H54 (cell line): ENCODE measurements around the gene CCDC88C.

Experiments
- DNase-seq: peaks from one replicate; pipeline ENCODE4 v3.0.0; 2011; ENCODE audit warnings: low spot score, mixed read lengths; ENCODE audit not compliant: insufficient read length
- FAIRE-seq: peaks from 3 replicates; lab custom pipeline; 2011; peaks lifted over from hg19 to GRCh38; lab: Jason Lieb, UNC
- POLR2A ChIP-seq: IDR thresholded peaks from 2 replicates; pipeline ENCODE4 v1.6.1; 2011; ENCODE audit warnings: low read depth, mild to moderate bottlenecking, low read length

Gene CCDC88C

DNA sequence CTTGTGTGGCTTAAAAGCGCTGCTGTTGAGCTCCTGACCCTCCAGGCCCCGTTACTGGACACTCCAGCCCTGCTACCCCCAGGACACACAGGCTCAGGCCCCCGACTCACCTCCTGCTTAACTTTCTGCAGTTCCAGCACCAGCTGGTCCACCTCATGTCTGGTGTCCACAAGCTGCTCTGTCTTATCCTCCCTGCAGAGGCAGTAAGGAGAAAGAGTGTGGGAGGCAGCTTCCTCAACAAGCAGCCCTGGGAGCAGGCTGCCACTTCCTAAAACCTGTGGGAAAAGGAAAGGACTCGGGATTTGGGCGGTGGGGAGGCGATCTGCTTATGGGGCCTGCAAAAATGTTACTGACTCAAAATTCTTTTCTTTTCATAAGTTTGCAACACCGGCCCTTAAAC, 79.2 kb downstream of the CCDC88C start:
- FAIRE-seq (no peak), DNase-seq (no peak)
- TF ChIP-seq POLR2A: no peak

DNA sequence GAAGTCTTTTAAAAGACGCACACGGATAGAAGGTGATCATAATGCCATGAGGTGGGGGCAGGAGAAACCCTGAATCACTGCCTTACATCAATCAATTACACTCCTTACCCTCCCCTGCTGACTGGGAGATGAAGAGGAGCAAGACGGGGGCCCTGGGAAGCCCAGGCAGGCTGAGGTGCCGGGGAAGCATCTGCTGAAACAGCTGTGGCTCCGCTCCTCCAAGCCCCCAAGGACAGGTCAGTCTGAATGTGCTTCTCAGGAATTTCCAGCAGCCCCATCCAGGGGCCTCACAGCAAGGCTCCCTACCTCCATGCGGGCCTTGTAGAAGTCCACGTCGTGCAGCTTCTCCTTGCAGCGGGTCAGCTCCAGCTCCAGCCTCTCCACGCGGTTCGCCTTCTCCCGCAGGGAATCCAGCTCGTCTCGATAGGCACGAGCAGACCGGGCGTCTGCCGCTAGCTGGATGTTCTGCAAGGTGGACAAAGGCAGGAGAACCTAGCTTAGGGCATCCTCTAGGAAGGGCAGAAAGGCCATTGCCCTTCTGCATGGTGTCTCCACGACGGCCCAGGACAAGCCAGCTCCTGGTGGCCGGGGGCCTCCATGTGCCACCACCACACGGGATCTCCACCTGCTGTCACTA, 79.8 kb downstream of the CCDC88C start:
- DNase-seq (no peak), FAIRE-seq (no peak)
- no peak for TF ChIP-seq POLR2A

DNA sequence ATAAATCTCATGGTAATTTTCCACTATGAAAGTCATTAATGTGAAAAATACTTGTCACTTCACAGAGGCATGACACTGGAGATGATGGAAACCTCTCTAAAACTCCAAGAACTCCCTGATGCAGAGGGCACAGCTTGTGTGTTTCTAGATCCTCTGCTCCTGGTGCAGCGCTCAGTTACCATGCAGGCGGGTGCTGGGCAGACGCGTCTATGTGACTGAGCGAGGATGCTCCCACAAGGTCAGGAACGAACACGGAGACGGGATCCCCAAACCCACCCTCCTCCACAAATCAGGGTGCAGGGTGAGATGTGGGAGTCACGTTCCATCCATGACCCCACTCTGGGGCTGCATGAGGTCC, 81.5 kb downstream of the CCDC88C start:
- TF ChIP-seq POLR2A: no peak
- FAIRE-seq (no peak), DNase-seq (no peak)

DNA sequence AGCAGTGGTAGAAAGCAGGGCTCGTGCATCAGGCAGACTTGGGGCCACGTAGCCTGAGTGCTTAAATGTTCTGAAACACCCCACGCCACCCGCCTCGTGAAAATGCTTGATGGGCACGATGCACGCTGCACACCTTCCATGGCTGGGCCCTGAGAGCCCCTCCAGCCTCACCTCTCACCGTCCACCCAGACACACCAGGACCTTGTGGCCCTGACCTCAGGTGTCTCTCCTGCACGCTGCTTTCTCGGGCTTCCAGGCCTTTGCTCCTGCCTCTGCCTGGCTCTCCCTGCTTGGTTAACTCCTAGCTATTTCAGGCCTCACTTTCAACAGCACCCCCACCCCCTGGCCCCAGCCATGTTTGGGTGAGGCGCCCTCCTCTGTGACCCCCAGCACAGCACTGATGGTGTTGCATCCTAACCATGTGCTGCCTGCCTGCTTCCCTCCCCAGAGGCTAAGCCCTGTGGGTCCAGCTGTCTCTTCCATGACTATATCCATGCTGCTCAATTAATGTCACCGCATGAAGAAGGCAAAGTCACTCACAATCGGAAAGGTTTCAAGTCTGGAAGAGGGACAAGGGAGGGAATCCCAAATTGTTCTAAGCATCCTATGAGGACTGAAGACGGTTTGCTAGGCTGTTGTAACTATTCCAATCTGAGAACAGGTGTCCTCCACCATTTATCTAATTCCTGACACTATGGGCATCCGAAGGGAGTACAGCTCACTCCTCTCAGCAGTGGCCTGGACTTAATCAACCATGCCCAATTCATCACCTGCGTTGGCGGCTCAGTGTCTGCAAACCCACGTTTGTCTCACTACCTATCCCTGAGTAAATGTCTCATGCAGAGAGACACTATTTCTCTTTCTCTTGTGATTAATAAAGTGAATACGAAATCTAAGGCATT, 82.2 kb downstream of the CCDC88C start:
- FAIRE-seq: no peak
- DNase-seq: no peak
- no peak for TF ChIP-seq POLR2A

DNA sequence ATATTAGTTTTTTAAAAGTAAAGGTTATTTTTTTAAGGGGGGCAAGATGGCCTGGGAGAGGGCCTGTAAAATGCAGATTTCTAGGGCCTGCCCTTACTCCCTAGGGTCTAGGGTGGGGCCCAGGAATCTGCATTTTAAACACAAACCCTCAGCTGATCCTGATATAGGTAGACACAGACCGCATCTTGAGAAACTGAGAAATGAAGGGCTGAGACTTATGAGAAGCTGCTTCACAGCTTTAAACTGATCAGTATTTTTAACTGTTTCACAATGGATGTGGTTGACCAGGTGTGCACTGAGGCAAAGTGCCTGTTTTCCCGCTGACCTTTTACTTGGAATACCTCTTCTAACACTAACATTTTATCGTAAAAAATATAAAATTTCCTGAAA, 84.0 kb downstream of the CCDC88C start:
- DNase-seq: no peak
- no peak for FAIRE-seq
- no peak for TF ChIP-seq POLR2A

DNA sequence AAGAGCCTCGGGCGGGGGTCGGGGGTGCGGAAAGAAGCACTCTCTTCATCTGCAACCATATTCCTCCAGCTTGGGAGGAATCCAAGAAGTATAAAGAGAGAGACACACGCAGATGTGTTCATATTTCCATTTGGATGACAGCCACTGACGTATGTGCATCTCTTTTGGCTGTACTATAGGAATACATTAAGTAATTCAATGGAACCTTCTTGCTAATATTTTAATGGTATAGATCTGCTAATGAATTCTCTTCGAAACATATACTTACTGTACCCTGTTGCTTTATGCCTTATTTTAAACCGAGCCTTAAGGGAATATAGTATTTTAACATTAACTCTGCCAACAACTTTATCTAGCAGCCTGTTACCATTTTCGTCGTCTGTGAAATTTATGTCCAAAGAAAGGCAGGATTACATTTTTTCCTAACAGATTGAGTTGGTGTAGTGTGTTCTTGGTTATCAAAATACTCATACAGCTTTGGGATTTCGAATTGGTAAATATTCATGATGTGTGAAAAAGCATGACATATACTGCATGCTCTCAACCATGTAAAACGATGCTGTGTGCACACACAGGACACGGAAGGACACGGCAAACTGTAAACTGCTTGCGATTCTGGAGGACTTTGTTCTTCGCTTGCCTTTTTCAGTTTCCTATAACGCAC, 84.5 kb downstream of the CCDC88C start:
- TF ChIP-seq POLR2A: no peak
- no peak for DNase-seq
- FAIRE-seq: no peak

DNA sequence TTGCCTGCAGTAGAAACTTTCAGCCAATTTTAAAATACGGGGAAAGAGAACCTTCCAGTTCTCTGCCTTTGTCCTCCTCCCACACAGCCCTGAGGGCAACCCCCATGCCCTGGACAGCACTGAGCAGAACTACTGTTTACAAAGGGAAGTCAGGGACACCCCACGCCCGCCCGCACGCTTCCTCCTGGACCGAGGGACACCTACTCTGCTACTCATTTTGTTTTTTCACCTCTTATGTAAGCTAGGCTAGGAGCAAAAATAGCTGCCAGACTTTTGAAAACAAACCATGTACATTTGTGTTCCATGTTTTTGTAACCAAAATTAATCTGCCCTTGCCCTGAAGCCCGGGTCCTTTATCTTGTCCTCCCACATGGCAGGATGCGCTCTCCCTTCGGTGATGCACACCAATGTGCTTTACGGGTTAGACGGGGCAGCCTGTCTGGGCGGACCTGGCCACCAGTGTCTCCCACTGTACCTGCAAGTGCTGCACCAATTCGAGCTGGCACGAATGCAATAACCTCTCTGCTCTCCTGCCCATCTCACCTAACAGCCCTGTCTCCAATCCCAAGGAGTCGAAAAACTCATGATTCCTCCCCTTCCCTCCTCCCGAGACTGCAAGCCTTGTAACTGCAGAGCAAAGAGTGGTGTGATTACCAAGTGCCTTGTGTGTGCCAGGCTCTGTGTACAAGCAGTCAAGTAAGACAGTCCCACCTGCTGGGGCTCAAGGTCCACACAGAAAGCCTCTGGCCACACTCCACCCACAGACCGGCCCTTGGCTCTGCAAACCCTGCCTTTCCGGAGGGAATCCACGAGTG, 85.2 kb downstream of the CCDC88C start:
- TF ChIP-seq POLR2A: no peak
- FAIRE-seq (no peak), DNase-seq (no peak)

DNA sequence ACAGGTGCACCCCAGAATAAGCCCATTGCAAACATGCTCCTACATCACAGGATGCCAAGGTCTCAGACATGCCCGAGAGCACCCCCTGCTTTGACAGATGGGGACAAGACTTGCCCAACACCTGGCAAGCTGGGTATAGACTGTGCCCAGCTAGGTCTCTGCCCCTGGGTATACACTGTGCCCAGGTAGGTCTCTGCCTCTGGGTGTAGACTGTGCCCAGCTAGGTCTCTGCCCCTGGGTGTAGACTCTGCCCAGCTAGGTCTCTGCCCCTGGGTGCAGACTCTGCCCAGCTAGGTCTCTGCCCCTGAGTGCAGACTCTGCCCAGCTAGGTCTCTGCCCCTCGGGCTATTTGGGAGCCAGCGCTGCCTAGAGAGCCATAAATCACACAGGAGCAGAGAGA, 85.9 kb downstream of the CCDC88C start:
- no peak for TF ChIP-seq POLR2A
- DNase-seq: no peak
- no peak for FAIRE-seq

DNA sequence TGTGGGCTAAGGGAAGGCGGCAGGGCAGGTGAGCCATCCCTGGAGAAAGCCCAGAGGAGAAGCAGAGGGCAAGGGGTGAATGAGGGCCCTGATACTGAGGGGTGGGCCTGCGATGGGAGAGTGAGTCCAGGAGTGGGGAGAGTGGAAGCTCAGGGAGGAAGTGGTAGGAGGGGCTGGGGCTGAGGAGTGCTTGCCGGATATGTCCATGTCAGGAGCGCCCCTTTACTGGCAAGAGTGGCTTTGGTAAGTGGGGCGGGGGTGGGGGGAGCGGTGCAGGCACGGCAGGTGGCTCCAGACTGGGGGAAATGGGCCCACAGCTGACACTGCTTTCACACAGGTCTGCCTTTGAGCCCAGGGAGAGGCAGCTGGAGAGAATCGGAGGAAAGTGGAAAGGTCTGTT, 86.8 kb downstream of the CCDC88C start:
- no peak for TF ChIP-seq POLR2A
- FAIRE-seq (no peak), DNase-seq (no peak)

DNA sequence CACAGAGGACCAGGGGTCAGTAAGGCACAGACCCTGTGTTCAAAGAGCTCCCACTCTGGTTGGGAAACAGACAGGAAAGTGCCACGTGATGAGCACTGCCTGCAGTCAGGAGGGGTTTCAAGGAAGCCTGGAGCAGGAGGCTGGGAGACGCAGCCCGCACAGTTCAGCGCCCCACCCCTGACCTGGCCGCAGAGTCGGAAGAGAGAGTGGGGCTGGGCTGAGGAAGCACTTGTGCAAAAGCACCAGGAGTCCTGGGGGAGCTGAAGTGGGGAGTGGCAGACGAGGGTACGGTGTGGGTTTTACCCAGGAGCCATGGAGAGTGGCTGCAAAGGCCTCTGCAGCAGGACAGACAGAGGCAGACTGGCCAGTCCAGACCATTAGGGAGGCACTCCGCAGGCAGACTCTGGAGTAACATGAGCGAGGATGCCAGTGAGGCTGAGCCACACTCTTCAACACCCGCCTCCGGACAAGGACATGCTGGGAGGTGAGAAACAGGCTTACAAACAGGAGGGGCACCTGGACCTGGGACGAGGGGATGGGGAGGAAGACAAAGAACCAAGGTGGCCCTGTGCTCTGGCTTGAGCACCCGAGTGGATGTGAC, 87.4 kb downstream of the CCDC88C start:
- TF ChIP-seq POLR2A: no peak
- no peak for FAIRE-seq

DNA sequence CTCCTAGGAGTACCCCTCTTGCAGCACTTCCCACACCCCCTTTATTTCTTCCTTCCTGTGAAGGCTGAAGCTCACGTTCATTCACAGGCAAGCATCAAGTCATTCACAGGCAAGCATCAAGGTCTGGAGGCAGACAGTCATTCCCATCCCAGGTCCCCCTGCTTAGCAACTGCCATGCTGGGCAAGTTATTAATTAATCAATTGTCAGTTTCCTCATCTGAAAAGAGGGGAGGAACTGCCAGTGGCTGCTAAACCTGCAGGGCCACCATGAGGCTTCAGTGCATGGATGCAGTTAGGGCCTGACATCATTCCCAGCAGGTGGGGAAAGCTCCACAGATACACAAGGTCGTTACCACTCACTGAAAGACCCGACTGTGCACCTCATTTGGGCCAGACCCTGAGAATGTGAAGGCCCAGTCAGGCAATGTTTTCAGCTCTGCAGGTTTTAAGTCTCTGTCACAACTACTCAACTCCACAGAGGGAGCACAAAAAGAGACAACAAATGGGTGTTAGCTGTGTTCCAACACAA, 88.1 kb downstream of the CCDC88C start:
- no peak for FAIRE-seq
- no peak for DNase-seq
- no peak for TF ChIP-seq POLR2A

More for the DNA sequence above, 87.4 kb downstream of the CCDC88C start:
- no peak for DNase-seq

DNA sequence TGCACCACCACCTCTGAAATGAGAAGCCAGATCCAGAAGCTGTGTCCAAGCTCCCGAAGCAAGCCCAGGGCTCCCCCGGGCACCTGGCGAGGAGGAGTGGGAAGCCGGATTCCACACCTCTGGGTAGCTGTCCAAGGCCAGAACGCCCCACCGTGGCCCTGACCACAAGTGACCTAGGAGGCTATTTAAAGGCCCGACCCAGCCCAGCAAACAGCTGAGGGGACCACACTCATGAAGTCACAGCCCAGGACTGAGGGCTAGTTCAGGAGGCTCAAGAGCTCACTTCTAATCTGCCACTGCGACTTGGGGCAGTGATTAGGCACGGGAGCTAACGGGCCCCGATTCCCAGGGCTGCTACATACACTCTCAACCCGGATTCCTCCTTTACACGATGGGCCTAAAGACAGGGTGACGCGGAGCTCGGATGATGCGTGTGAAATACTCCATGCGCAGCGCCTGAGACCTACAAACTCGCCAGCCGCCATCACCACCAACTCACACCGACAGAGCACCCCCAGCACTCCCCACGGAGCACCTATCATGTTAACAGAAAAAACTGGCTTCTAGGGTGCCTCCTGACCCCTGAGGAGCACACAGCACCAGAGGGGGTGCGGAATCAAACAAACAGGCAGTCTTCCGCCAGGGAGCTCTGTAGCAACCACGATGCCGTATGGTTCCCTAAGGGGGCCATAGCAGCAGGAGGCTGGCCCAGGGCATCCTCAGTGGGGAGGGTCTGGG, 89.1 kb downstream of the CCDC88C start:
- no peak for TF ChIP-seq POLR2A
- FAIRE-seq (no peak), DNase-seq (no peak)
